GM19395 (cell line): ENCODE data around the gene METTL22.

Source experiments
- ATAC-seq: cut with Tn5 transposase; IDR thresholded peaks from one replicate; pipeline ENCODE4 v1.9.1; 2021; ENCODE audit warnings: mild to moderate bottlenecking, moderate library complexity; ENCODE audit not compliant: unreplicated experiment

Gene METTL22

GRCh38 chr16:8591451-8591850 is 30.0 kb upstream of the METTL22 start:
- ATAC-seq, result no peak

GRCh38 chr16:8594149-8594666 is 27.3 kb upstream of the METTL22 start:
- ATAC-seq, result no peak

- ATAC-seq, result no peak
Measured at GRCh38 chr16:8595783-8596182, 25.7 kb upstream of the METTL22 start.

- no peak for ATAC-seq
Measured at GRCh38 chr16:8596581-8596980, 24.9 kb upstream of the METTL22 start.

- no peak for ATAC-seq
Measured at GRCh38 chr16:8600144-8600775, 21.2 kb upstream of the METTL22 start.

- no peak for ATAC-seq
Measured at GRCh38 chr16:8605554-8605953, 15.9 kb upstream of the METTL22 start.

- ATAC-seq, result no peak
Measured at GRCh38 chr16:8607214-8607613, 14.3 kb upstream of the METTL22 start.

GRCh38 chr16:8611122-8611521 is 10.4 kb upstream of the METTL22 start:
- no peak for ATAC-seq

GRCh38 chr16:8611886-8612600 is 9.5 kb upstream of the METTL22 start:
- ATAC-seq, result no peak

- no peak for ATAC-seq
Measured at GRCh38 chr16:8614435-8615029, 7.0 kb upstream of the METTL22 start.

- no peak for ATAC-seq
Measured at GRCh38 chr16:8619671-8620370, 1.7 kb upstream of the METTL22 start.

- no peak for ATAC-seq
Measured at GRCh38 chr16:8620535-8620934, 963 bp upstream of the METTL22 start.

GRCh38 chr16:8621222-8621571 is 301 bp upstream of the METTL22 start:
- no peak for ATAC-seq

- ATAC-seq, result peak; percentile 9
Measured at GRCh38 chr16:8622315-8622656, 788 bp downstream of the METTL22 start.

- ATAC-seq, result no peak
Measured at GRCh38 chr16:8623634-8624033, 2.1 kb downstream of the METTL22 start.

- no peak for ATAC-seq
Measured at GRCh38 chr16:8625491-8626087, 4.1 kb downstream of the METTL22 start.

- ATAC-seq, result no peak
Measured at GRCh38 chr16:8626946-8627345, 5.4 kb downstream of the METTL22 start.

GRCh38 chr16:8627456-8627855 is 6.0 kb downstream of the METTL22 start:
- ATAC-seq, result no peak

- ATAC-seq, result no peak
Measured at GRCh38 chr16:8628981-8629725, 7.7 kb downstream of the METTL22 start.

- ATAC-seq, result no peak
Measured at GRCh38 chr16:8630255-8630953, 8.9 kb downstream of the METTL22 start.
